Erythroblast (primary cell): ENCODE measurements around the gene NKD2.
"Not testable (repeated sequence)": the region's sequence is repeated elsewhere in the genome, so short reads cannot be mapped to it uniquely, and the experiment has no call there.

ENCODE experiments used
- DNase-seq, 2 experiments: peaks; one replicate each; lab custom pipeline; 2025; lab: John Stamatoyannopoulos, UW
- GATA1 ChIP-seq: IDR thresholded peaks from 2 replicates; pipeline ENCODE4 v1.6.1; 2011; ENCODE audit warnings: low read depth, mild to moderate bottlenecking, control low read depth, low read length, moderate library complexity
- POLR2A ChIP-seq: IDR thresholded peaks from 2 replicates; pipeline ENCODE4 v1.6.1; 2011; ENCODE audit warnings: mild to moderate bottlenecking, low read length

The NKD2 gene

DNA sequence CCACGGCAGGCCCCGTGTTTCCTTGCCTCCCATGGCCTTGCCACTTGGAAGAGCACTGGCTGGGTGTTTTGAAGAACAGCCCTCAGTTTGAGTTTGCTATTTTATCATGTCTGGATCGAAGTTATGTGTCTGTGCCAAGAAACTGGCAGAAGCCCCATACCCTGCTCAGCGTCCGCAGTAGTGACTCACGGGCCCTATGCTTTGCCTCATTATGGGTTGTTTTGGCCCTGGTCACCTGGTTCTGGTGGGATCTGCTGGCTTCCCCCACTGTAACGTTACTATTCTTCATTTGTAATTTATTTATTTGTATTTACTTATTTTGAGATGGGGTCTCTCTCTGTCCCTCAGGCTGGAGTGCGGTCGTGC is 42.3 kb upstream of the NKD2 start:
- TF ChIP-seq GATA1 = no peak
- TF ChIP-seq POLR2A = no peak
- no peak for DNase-seq

DNA sequence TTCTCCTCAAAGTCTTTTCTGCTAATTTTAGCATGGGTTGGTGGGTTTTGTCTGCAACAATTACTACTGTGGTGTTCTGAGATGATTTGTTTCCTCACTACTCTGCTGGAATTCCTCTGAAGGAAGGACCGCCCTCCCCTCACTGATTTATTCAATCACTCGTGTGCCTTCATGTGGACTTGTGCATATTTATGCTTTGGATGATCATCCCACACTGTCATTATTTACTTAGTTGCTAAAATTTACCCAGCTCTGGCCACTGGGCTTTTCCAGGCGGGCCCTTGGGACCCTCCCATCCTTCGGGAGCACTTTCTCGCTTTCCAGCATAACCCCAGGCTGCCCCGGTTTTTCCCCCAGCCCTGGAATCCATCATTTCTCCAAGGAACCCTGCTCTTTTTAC is 41.7 kb upstream of the NKD2 start:
- TF ChIP-seq GATA1 = no peak
- no peak for TF ChIP-seq POLR2A
- no peak for DNase-seq

DNA sequence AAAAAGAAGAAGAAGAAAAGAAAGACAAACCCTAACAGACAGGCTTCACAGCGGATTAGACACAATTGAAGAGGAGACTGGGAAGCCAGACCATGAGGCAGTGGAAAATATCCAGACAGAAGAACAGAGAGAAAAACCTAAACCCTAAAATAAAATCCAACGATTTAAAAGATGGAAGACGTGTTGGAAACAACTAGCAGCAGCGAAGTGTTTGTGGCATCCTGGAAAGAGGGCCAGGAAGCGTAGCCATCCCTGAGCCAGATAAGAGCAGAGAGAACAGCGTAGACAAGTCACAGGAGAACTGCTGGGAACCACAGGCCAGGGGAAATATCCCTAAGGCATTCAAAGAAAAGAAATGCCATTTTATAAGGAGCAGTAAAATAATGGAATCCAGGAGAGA is 39.7 kb upstream of the NKD2 start:
- no peak for TF ChIP-seq GATA1
- TF ChIP-seq POLR2A = no peak
- no peak for DNase-seq

DNA sequence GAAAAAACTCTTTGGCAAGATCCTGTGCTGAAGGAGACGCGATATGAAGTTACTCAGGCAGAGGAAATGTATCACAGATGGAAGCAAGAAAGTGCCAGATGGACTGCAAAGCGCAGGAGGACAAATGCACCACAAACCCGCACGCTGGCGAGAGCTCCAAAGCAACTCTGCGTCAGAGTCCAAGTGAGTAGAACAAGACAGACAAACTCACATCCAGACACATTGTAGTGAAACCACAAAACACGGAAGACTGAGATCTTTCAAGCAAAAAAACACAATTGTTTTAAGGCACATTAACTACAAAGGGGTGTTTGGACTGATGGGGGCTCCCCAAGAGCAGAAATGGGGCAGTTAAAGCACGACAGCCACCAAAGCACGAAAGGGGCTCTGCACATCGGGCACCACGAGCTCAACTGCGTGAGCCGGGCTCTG is 39.2 kb upstream of the NKD2 start:
- TF ChIP-seq GATA1 (no peak), POLR2A (no peak)
- DNase-seq = no peak

DNA sequence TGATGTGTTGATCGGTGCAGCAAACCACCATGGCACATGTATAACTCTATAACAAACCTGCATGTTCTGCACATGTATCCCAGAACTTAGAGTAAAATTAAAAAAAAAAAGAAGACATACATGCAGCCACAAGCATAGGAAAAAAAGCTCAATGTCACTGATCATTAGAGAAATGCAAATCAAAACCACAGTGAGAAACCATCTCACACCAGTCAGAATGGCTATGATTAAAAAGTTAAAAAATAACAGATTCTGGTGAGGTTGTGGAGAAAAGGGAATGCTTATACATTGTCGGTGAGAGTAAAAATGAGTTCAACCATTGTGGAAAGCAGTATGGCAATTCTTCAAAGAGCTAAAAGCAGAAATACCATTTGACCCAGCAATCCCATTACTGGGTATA is 36.0 kb upstream of the NKD2 start:
- DNase-seq = not testable (repeated sequence)

DNA sequence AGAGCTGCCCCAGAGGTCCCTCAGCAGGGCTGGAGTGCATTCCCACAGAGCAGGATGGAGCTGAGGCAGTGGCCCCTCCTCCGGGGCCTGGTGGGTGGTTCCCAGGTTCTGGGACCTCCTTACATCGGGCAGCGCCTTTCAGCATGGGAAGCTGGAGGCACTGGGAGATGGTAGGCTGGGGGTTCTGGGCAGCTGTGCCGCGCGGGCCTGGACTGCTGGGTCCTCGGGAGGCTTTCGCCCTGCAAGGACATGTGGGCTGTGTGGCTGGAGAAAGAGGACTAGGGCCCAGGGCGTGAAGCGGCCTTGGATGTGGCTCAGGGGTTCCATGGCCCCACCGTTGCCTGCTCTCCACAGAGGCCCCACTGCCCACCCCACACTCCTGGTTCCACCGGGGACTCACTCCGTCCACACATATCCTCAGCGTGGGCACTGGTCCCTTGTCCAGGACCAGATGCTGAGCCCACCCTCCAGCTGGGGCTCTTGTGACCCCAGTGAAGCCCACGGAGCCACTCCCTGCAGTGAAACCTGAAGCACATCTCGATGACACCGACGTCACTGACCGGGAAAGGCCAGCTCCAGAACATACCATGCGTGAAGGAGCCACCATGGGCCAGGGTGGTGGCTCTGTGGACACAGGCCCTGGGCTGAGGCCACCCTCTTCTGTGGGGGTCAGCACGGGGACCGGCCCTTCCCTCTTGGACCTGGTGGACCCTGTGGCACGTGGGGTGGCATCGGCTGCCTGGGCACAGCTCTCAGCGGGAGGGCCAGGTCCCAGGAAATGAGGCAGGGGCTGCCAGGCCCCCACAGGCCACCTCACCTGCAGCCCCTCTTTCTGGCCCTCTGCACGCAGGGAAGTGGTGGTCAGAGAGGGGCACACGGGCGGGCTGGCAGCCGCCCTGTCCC is 31.5 kb upstream of the NKD2 start:
- TF ChIP-seq POLR2A = no peak
- TF ChIP-seq GATA1 = no peak
- no peak for DNase-seq

DNA sequence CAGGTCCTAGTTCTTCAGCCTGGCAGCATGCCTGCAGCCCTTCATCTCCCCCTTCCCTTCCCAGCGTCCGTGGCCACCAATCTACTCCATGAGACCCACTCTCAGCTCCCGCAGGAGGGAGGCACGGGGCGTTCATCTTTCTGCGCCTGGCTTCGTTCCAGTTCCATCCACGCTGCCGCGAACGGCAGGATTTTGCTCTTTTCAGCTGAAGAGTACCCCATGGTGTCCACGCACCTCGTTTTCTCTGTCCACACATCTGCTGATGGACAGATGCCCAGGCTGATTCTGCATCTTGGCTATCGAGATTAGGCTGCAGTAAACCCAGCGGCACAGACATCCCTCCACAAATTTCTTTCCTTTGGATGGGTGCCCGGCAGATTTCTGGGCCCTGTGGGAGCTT is 30.5 kb upstream of the NKD2 start:
- no peak for DNase-seq

DNA sequence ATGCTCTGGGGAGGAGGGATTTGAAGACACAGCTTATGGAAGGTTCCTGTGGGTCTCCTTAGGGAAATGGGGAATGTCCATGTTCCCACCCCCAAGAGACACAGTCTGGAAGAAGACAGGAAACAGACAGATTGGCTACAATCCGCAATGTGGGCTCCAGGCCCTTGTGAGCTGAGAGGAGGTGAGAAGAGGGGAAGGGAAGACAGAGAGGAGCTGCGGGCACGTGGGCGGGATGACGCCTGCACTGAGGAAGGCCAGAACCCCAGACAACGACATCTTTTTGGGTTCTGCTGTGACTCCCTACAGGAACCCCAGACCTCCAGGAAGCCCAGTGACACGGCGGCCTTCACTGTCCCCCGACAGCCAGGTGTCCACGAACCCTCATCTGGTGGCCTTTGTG is 29.9 kb upstream of the NKD2 start:
- DNase-seq = no peak
- TF ChIP-seq POLR2A (no peak), GATA1 (no peak)

More for the DNA sequence above, 30.5 kb upstream of the NKD2 start:
- no peak for TF ChIP-seq GATA1
- TF ChIP-seq POLR2A = no peak

DNA sequence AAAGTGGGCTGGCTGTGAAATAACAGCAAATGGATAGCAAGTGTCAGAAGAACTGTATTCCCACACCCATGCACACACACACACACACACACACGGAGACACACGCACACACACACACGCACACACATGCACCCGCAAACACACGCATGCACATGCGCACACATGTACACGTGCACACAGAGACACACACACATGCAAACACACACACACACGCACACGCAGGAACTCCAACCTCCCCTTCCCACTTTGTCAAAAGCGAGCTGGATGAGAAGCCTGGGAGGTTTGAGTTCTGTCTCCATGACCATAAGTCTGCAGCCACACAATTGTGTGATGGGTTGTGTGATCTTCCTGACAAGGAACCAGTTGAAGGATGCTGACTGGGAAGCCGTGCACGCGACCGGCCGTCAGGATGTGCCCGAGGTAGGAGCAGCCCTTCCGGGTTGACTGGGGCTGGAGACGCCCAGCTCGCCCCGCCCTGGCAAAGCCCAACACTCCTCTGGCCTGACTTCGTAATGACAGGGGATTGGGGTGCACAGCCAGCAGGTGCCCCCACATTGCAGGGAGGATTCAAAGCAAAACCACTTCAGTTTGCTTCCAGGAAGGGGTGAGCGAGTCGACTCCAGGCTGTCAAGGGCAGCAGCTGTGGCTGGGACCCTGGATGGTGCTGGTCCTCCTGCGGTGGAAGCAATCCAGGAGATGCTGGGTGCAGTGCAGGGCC is 29.3 kb upstream of the NKD2 start:
- no peak for TF ChIP-seq GATA1
- no peak for TF ChIP-seq POLR2A

DNA sequence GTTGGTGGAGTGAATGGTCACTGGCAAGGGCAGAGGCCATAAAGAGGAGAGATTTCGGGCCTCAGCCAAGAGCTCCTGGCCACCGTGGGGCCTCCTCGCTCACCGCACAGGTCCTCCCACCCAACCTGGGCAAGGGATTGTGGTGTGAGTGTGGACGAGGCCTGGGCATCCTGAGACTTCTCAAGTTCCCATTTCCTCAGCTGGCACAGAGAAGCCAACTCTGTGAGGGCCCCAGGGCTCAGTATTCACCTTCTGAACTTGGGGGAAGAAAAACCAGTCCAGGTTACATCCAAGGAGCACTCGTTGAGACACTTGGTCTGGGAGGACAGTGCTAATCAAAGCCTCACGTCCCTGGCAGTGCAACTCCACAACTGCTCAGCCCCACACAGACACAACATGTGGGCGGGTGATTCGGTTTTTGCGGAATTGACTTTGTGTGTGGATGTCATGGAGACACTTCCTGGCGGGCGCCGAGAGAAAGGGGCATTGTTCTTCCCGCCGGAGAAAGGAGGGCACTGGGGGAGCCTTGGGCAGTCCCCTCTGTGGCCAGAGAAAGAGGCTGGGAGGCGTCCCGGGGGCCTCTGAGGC is 28.5 kb upstream of the NKD2 start:
- TF ChIP-seq GATA1 = no peak
- TF ChIP-seq POLR2A = no peak
- no peak for DNase-seq

More for the DNA sequence above, 29.3 kb upstream of the NKD2 start:
- no peak for DNase-seq

DNA sequence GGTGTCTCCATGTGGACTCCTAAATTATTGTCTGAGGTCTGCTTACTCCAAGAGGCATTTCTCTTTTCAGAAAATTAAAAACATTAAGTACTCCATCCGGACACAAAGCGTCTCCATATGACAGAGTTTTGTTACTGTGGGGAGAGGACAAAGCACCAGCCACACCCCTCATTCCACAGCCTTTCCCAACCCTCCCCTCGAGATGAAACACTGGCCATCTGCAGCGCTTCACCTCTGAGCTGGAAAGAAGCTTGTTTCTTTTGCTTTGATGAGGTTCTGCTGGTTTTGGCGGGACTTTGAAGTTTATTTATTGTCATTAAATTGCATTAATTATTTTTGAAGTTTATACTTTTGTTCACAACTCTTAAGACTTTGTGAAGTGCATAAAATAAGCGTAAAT is 27.6 kb upstream of the NKD2 start:
- TF ChIP-seq GATA1 (no peak), POLR2A (no peak)
- DNase-seq = no peak

DNA sequence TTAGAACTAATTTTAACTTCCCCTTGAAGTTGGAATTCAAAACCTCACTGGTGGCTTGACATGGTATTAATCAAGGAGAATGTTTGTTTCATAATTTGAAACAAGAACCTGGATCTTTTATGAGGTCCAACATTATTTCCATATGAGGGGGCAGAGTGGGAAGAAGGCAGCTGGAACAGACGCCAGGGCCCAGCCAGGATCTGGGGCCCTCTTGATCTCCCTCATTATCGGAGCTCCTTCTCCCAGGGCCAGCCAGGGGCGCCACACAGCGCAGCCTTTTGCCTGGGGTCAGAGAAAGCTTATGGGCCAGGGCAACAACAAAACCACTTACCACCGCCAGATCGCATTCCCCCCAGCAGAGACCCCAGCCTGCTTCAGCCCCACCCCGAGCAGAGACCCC is 27.1 kb upstream of the NKD2 start:
- no peak for TF ChIP-seq GATA1
- no peak for TF ChIP-seq POLR2A
- DNase-seq = no peak

DNA sequence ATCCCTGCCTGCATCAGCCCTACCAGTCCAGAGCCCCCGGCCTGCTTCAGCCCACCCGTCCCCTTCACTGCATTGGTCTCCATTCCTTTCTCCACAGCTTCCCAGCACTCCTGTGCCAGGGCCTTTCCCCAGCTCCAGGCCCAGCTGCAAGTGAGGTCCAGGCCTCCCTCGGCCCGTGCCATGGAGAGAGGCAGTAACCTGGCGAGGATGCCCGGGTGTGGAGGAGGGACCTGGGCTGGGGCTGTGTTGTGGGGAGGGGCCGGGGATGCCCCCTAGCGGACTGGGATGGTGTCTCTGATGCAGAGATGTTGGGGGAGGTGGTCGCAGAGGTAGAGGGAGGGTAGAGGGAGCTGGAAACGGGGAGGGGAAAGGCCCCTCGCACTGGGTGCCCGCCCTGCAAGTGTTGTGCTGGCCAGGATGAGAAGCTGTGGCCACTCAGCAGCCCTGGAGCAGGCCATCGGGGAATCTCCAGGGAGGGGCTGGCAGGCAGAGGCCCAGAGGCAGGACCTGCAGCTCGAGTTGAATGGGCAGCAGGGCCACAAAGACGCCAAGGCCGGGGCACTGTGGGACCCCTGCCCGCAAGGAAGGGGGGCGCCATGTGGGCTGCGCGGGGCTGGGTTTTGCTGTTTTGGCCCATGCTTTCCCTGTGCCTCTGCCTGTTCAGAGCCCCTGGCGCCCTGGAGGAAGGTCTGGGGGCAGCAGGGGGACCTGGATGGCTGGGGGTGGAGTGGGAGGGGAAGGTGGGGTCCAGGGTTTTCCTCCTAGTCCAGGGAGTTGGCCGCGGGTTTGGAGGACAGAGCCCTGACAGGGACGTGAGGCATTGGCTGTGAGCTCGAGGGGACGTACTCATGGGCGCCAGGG is 26.0 kb upstream of the NKD2 start:
- TF ChIP-seq GATA1 = no peak
- no peak for TF ChIP-seq POLR2A
- no peak for DNase-seq
